ENCODE measurements around the gene XAB2.

GRCh38 chr19:7633698-7634097 lies 4.4 kb upstream of the XAB2 start, which contains the start of gene PCP2:
- no peak for TF ChIP-seq CTCF (IDR thresholded peaks at IDR 0.05; ENCODE audit: insufficient read depth, low read depth, low read length)
- no peak for TF ChIP-seq EZH2 (IDR thresholded peaks at IDR 0.05; ENCODE audit: insufficient read depth, low read length)
